HepG2 (cell line): ENCODE measurements around the gene DDO. TPM values are rescaled to one million over a fixed set of nuclear protein-coding genes. Genes with fewer than 3 reads are reported as not detected.

Source experiments
- ATAC-seq: fragments of 200-7000 bp; cut with Tn5 transposase; 3 replicates; pipeline ENCODE4 v1.9.1; 2020; ENCODE audit warnings: mild to moderate bottlenecking, moderate library complexity
- BruUV-seq: library from RNA; stranded (reverse); fragments of 400-500 nt; replicated peaks from 2 replicates; lab custom pipeline; 2021; lab: Mats Ljungman, UMichigan
- CTCF ChIA-PET: fragments of 300-600 bp; formaldehyde crosslinking; extraction: SDS; loops from one replicate; lab custom pipeline; 2021; ENCODE audit warnings: low total read pairs, inconsistent platforms, low intra/inter-chr PET ratio; lab: Yijun Ruan, JAX
- POLR2A ChIA-PET: fragments of 350-600 bp; sonication (Branson Sonifier 250); formaldehyde crosslinking; loops from one replicate; lab custom pipeline; 2020; ENCODE audit warnings: antibody characterized with exemption, inconsistent platforms; lab: Yijun Ruan, JAX
- DNase-seq: peaks from one replicate; pipeline ENCODE4 v3.0.0-alpha.2; 2015; ENCODE audit warnings: low spot score
- FAIRE-seq: peaks from 3 replicates; lab custom pipeline; 2011; peaks lifted over from hg19 to GRCh38; lab: Jason Lieb, UNC
- H2AFZ ChIP-seq: one replicate; pipeline ENCODE4 v1.6.1; 2011; ENCODE audit warnings: low read length, inconsistent platforms
- H3K27ac ChIP-seq: fragments of 300-600 bp; 3 replicates; pipeline ENCODE4 v1.8.0; 2011; ENCODE audit warnings: mixed run types, mild to moderate bottlenecking, mixed read lengths, low read length, inconsistent platforms; ENCODE audit not compliant: insufficient read depth; ENCODE audit errors: extremely low read length
- H3K27me3 ChIP-seq, 2 experiments: fragments of 200-600 bp in 1 of 2; 2 replicates in 1 of 2; 3 replicates in 1 of 2; pipeline versions ENCODE4 v1.6.0 to v1.8.0; 2011; ENCODE audit warnings: low read length in 2 of 2, mild to moderate bottlenecking in 2 of 2, moderate library complexity in 2 of 2, inconsistent platforms in 1 of 2; ENCODE audit not compliant: insufficient read depth in 2 of 2, control insufficient read depth in 1 of 2
- H3K36me3 ChIP-seq, 2 experiments: fragments of 200-600 bp in 1 of 2; replicated peaks in 1 of 2; 2 replicates in 1 of 2; 3 replicates in 1 of 2; pipeline versions ENCODE4 v1.5.1 to v1.8.0; 2011; ENCODE audit warnings: low read length in 2 of 2, inconsistent platforms in 1 of 2; ENCODE audit not compliant: insufficient read depth in 2 of 2, control insufficient read depth in 1 of 2
- H3K4me1 ChIP-seq: 2 replicates; pipeline ENCODE4 v1.5.1; 2012; ENCODE audit warnings: low read length, inconsistent platforms; ENCODE audit not compliant: insufficient read depth
- H3K4me2 ChIP-seq: 2 replicates; pipeline ENCODE4 v1.6.0; 2011; ENCODE audit warnings: low read depth, low read length, inconsistent platforms
- H3K4me3 ChIP-seq, 3 experiments: fragments of 200-600 bp in 1 of 3; sonication (generic), shearing (Covaris generic) in 1 of 3; replicated peaks in 1 of 3; 2 replicates each; pipeline ENCODE4 v1.5.1; 2011 to 2016; ENCODE audit warnings: low read length in 3 of 3, inconsistent platforms in 2 of 3, low read depth in 2 of 3, mild to moderate bottlenecking in 2 of 3, control low read depth in 1 of 3, mixed read lengths in 1 of 3; ENCODE audit not compliant: insufficient read depth in 1 of 3
- H3K79me2 ChIP-seq: one replicate; pipeline ENCODE4 v1.6.1; 2011; ENCODE audit warnings: low read length, inconsistent platforms; ENCODE audit not compliant: insufficient read depth
- H3K9ac ChIP-seq: 2 replicates; pipeline ENCODE4 v1.6.0; 2011; ENCODE audit warnings: mild to moderate bottlenecking, low read depth, low read length, inconsistent platforms; ENCODE audit not compliant: insufficient read depth
- H3K9me3 ChIP-seq: 2 replicates; pipeline ENCODE4 v1.5.1; 2012; ENCODE audit warnings: mild to moderate bottlenecking, low read length
- H4K20me1 ChIP-seq: 2 replicates; pipeline ENCODE4 v1.6.0; 2011; ENCODE audit warnings: inconsistent platforms, mild to moderate bottlenecking, low read length, moderate library complexity; ENCODE audit not compliant: insufficient read depth
- DNMT3B ChIP-seq: conservative IDR thresholded peaks from 2 replicates; pipeline ENCODE4 v1.6.1; 2016; ENCODE audit warnings: missing biosample characterization, control low read depth
- ESRRA ChIP-seq: sonication (generic); formaldehyde crosslinking; IDR thresholded peaks from 2 replicates; pipeline ENCODE4 v1.5.1; 2020; ENCODE audit warnings: mild to moderate bottlenecking, low read depth, missing genetic modification reagents
- ZNF337 ChIP-seq: sonication (generic); formaldehyde crosslinking; IDR thresholded peaks from 2 replicates; pipeline ENCODE4 v1.5.1; 2020; ENCODE audit warnings: missing genetic modification reagents, low read depth, mild to moderate bottlenecking, borderline replicate concordance
- ZNF451 ChIP-seq: sonication (generic); formaldehyde crosslinking; IDR thresholded peaks from 2 replicates; pipeline ENCODE4 v1.5.0; 2020; ENCODE audit warnings: mild to moderate bottlenecking, missing genetic modification reagents
- WGBS: methylation state at CpG from one replicate; pipeline ENCODE4 v1.1.6; 2017; ENCODE audit warnings: low lambda C conversion rate; 5-methylcytosine and 5-hydroxymethylcytosine counted together
- in situ Hi-C: cut with HindIII; loops from 2 replicates; pipeline ENCODE4 v1.10.0; 2017; ENCODE audit warnings: low pct_unique_long_range_greater_than_20kb; ENCODE audit not compliant: extremely low pct_ligation_motif_present
- intact Hi-C: fragments of 100-400 bp; cut with micrococcal nuclease; formaldehyde crosslinking; loops from one replicate; pipeline ENCODE4 v1.10.0; 2022; ENCODE audit not compliant: unreplicated experiment
- polyA plus RNA-seq, 8 experiments: library from polyadenylated mRNA; depleted of rRNA in 3 of 8; stranded (reverse) in 7 of 8; unstranded in 1 of 8; fragments of >200 nt; fragmentation: Illumina TruSeq in 4 of 8; extraction: Trizol in 4 of 8; gene quantifications; 2 replicates each; pipeline versions ENCODE4 v1.2.1 to v1.2.3, GENCODE V29; 2011 to 2016; ENCODE audit warnings: low read depth in 4 of 8, missing spikeins in 1 of 8, mixed read lengths in 1 of 8; ENCODE audit not compliant: insufficient read depth in 1 of 8
- total RNA-seq, 5 experiments: library from RNA; depleted of rRNA; stranded (reverse); fragments of >200 nt; fragmentation: Illumina TruSeq; extraction: Trizol; gene quantifications; 2 replicates each; pipeline ENCODE4 v1.2.3, GENCODE V29; 2016; ENCODE audit warnings: low read depth in 1 of 5
- TF ChIP-seq, protein P1 (sequence below): sonication (generic); formaldehyde crosslinking; IDR thresholded peaks from 2 replicates; pipeline ENCODE4 v1.5.0; 2020; ENCODE audit warnings: missing genetic modification reagents
- TF ChIP-seq, protein P2 (sequence below): sonication (generic); formaldehyde crosslinking; IDR thresholded peaks from 2 replicates; pipeline ENCODE4 v1.4.0; 2020; ENCODE audit warnings: missing genetic modification reagents, borderline replicate concordance
- TF ChIP-seq, protein P3 (sequence below): sonication (generic); formaldehyde crosslinking; IDR thresholded peaks from 2 replicates; pipeline ENCODE4 v1.4.0; 2020; ENCODE audit warnings: missing genetic modification reagents

DDO gene
- total and polyA plus RNA-seq, 2 of the 13 experiments (the other 11 are each of a cell fraction or from before 2014, with no cell fraction given) = 6.1 to 10.3 TPM

- Histone ChIP-seq H3K9me3 (no peaks in the 10 kb centered on the region), H3K79me2 (no peaks in the 10 kb centered on the region), H3K9ac (no peak overlapping the region), H2AFZ (no peak overlapping the region), H3K27ac (no peak overlapping the region), H3K27me3 (no peaks in the 10 kb centered on the region; a peak in 1 of 5 replicates), H3K4me2 (no peak overlapping the region), H3K36me3 (no peaks in the 10 kb centered on the region), H4K20me1 (no peaks in the 10 kb centered on the region), H3K4me3 (no peak overlapping the region), H3K4me1 (no peaks in the 10 kb centered on the region)
- in situ Hi-C loops = no loop called here
- DNase-seq = no peak
- TF ChIP-seq, protein P1, sequence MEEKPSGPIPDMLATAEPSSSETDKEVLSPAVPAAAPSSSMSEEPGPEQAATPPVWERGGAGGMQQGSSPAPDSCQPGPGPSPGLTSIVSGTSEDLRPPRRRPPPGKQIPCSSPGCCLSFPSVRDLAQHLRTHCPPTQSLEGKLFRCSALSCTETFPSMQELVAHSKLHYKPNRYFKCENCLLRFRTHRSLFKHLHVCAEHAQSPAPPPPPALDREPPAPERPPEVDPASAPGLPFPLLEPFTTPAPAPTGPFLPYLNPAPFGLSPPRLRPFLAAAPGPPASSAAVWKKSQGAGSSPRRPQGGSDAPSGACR (CRISPR knock-in tag) = no peak
- FAIRE-seq = no peak
- CTCF ChIA-PET = no interaction called here
- no peak for ATAC-seq
- no TSS peak for BruUV-seq
- POLR2A ChIA-PET = no interaction called here
- 50% methylated on average over 4 of the region's 4 CpGs for WGBS
- intact Hi-C loops = no loop called here
These were observed 70.3 kb downstream of the DDO start for GRCh38 chr6:110345025-110345424.

DNA sequence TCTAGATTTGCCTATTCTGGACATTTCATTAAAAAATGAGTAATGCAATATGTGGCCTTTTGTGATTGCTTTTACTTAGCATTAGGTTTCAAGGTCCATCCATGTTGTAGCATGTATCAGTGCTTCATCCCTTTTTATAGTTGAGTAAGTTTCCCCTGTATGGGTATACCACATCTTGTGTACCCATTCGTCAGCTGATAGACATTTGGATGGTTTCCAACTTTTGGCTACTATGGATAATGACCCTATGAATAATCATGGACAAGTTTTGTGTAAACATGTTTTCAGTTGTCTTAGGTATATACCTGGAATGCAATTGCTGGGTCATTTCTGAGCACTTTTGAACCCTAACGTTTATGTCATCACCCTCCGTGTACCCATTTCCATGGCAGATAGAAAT lies 72.6 kb downstream of the DDO start:
- Histone ChIP-seq H3K4me3 (no peak overlapping the region), H3K27me3 (no peaks in the 10 kb centered on the region; a peak in 1 of 5 replicates), H2AFZ (no peak overlapping the region), H3K9ac (no peak overlapping the region), H3K9me3 (no peaks in the 10 kb centered on the region), H3K79me2 (no peaks in the 10 kb centered on the region), H3K4me1 (no peaks in the 10 kb centered on the region), H4K20me1 (no peaks in the 10 kb centered on the region), H3K4me2 (no peak overlapping the region), H3K27ac (no peak overlapping the region), H3K36me3 (no peaks in the 10 kb centered on the region)
- in situ Hi-C loops (no loop called here), intact Hi-C loops (loop anchor here (5.0 kb wide), 1 partner anchor 165 kb away; the partner anchor contains the start of gene WASF1)
- TF ChIP-seq ZNF337 = no peak
- no peak for TF ChIP-seq DNMT3B
- TF ChIP-seq, protein P2, sequence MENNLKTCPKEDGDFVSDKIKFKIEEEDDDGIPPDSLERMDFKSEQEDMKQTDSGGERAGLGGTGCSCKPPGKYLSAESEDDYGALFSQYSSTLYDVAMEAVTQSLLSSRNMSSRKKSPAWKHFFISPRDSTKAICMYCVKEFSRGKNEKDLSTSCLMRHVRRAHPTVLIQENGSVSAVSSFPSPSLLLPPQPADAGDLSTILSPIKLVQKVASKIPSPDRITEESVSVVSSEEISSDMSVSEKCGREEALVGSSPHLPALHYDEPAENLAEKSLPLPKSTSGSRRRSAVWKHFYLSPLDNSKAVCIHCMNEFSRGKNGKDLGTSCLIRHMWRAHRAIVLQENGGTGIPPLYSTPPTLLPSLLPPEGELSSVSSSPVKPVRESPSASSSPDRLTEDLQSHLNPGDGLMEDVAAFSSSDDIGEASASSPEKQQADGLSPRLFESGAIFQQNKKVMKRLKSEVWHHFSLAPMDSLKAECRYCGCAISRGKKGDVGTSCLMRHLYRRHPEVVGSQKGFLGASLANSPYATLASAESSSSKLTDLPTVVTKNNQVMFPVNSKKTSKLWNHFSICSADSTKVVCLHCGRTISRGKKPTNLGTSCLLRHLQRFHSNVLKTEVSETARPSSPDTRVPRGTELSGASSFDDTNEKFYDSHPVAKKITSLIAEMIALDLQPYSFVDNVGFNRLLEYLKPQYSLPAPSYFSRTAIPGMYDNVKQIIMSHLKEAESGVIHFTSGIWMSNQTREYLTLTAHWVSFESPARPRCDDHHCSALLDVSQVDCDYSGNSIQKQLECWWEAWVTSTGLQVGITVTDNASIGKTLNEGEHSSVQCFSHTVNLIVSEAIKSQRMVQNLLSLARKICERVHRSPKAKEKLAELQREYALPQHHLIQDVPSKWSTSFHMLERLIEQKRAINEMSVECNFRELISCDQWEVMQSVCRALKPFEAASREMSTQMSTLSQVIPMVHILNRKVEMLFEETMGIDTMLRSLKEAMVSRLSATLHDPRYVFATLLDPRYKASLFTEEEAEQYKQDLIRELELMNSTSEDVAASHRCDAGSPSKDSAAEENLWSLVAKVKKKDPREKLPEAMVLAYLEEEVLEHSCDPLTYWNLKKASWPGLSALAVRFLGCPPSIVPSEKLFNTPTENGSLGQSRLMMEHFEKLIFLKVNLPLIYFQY (CRISPR knock-in tag) = no peak
- no peak for TF ChIP-seq ZNF451
- TF ChIP-seq, protein P3, sequence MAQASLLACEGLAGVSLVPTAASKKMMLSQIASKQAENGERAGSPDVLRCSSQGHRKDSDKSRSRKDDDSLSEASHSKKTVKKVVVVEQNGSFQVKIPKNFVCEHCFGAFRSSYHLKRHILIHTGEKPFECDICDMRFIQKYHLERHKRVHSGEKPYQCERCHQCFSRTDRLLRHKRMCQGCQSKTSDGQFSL = no peak
- no peak for TF ChIP-seq ESRRA (CRISPR knock-in tag)
- BruUV-seq = no TSS peak
- FAIRE-seq (no peak), ATAC-seq (no peak), DNase-seq (no peak)
- CTCF ChIA-PET = no interaction called here
- WGBS = 42% methylated on average over 3 of the region's 3 CpGs
- POLR2A ChIA-PET = no interaction called here
